Fibroblast of skin of left biceps (primary cell): ENCODE data around the gene IGHMBP2.
"Not testable (repeated sequence)": the region's sequence is repeated elsewhere in the genome, so short reads cannot be mapped to it uniquely, and the experiment has no call there.

Experiments
- DNase-seq, 2 experiments: peaks; one replicate each; pipeline ENCODE4 v3.0.0-alpha.2; 2013; ENCODE audit warnings: low read depth in 2 of 2

IGHMBP2 gene

GRCh38 chr11:68961245-68961644 is 57.6 kb downstream of the IGHMBP2 start:
- DNase-seq = no peak

- DNase-seq = no peak
These were observed 59.0 kb downstream of the IGHMBP2 start for GRCh38 chr11:68962527-68963250.

- DNase-seq = no peak
These were observed 60.1 kb downstream of the IGHMBP2 start for GRCh38 chr11:68963779-68964178.

- no peak for DNase-seq
These were observed 62.5 kb downstream of the IGHMBP2 start for GRCh38 chr11:68965901-68966853.

GRCh38 chr11:68966894-68967780 is 63.4 kb downstream of the IGHMBP2 start:
- no peak for DNase-seq

- no peak for DNase-seq
These were observed 64.9 kb downstream of the IGHMBP2 start for GRCh38 chr11:68968306-68969250.

GRCh38 chr11:68969386-68969785 is 65.7 kb downstream of the IGHMBP2 start:
- no peak for DNase-seq

GRCh38 chr11:68970921-68971636 is 67.4 kb downstream of the IGHMBP2 start:
- DNase-seq = no peak

- no peak for DNase-seq
These were observed 69.5 kb downstream of the IGHMBP2 start for GRCh38 chr11:68973219-68973618.

- DNase-seq = not testable (repeated sequence)
These were observed 70.0 kb downstream of the IGHMBP2 start for GRCh38 chr11:68973706-68974105.

GRCh38 chr11:68974421-68975194 is 70.9 kb downstream of the IGHMBP2 start:
- DNase-seq = no peak

- no peak for DNase-seq
These were observed 72.4 kb downstream of the IGHMBP2 start for GRCh38 chr11:68976095-68976494.

- DNase-seq = peak; percentile 21 to 24
These were observed 72.9 kb downstream of the IGHMBP2 start for GRCh38 chr11:68976563-68976962.

GRCh38 chr11:68977781-68978625 is 74.3 kb downstream of the IGHMBP2 start:
- DNase-seq = no peak

GRCh38 chr11:68978626-68978930 is 74.9 kb downstream of the IGHMBP2 start:
- DNase-seq = no peak

- DNase-seq = no peak
These were observed 75.4 kb downstream of the IGHMBP2 start for GRCh38 chr11:68978931-68979594.

GRCh38 chr11:68979931-68980775 is 76.5 kb downstream of the IGHMBP2 start:
- DNase-seq = no peak
